ENCODE data around the gene NT5DC1.

Gene NT5DC1

GRCh38 chr6:116145803-116146675, 45.4 kb downstream of the NT5DC1 start:
- DNase-seq: no peak

GRCh38 chr6:116152620-116153019, 52.0 kb downstream of the NT5DC1 start:
- no peak for DNase-seq

DNA sequence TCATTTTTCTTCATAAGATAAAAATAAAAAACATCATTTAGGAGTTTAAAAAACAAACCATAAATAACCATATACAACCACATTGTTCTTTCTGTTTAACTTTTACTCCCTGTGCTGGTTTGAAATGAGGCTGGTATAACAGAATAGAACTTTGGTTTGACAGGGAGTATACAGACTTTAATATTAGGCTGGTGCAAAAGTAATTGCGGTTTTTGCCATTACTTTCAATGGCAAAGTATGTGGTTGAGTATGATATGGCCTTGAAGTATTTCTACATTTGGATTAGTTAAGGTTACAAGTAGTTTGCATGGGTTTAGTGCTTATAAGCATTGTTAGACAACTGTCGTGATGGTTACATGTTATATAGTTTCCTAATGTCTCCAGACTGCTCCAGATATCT, 54.2 kb downstream of the NT5DC1 start:
- DNase-seq: no peak

- DNase-seq: no peak
These were observed 56.0 kb downstream of the NT5DC1 start for GRCh38 chr6:116156405-116157326.

- DNase-seq: no peak
These were observed 56.7 kb downstream of the NT5DC1 start for GRCh38 chr6:116157391-116157790.

DNA sequence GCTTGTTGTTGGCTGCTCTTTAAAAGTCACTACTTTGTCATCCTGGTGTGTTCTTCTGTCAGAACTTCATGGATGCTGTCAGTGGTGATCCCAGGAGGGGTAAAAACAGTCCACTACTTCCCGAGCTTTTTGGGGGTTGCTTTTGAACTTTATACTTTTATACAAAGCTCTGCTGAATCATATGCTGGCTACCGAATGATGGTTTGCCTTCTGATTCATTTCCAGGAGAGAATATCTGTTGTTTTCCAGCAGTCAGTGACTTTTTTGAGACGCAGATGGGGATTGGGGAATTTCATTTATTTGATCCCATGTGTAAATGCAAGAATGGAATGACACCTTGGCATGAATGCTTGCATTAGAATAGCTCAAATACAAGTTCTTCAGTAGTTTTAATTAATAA, 58.0 kb downstream of the NT5DC1 start:
- no peak for DNase-seq

- no peak for DNase-seq
These were observed 59.3 kb downstream of the NT5DC1 start for GRCh38 chr6:116159782-116160524.

DNA sequence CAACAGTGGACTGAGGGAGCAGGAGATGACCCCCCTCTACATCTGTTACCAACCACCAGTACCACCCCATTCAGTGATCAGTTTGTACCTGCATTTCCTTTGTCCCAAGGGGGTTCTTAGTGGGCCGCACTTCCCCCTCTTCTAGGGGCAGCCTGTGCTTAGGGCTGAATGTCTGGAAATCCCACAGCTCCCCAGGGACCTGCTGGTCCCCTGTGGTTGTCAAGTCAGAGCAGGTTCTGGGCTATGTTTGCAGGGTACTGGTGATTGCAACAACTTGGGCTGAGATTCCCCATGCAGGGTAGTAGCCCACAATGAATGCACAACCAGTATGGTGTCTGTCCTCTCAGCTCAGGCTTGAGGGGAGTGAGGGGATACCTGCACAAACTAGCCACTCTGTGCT, 64.9 kb downstream of the NT5DC1 start:
- DNase-seq: no peak

DNA sequence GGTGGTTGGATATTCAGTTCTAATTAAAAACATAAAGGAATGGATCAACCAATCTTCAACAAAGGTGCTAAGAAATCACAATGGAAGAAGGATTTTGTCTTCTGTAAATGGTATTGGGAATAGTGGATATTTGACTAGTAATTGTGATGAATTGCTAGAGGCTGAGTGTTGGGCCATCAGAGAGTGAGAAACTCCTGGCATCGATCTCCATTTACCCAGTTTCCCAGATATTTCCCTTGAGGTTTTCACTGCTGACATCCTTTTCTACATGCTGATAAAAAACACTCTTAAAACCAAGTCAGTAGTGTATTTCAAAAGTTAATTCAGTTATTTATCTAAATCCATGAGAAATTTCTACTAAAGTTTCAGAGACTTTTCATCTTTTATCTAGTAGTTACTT, 65.7 kb downstream of the NT5DC1 start:
- no peak for DNase-seq

DNA sequence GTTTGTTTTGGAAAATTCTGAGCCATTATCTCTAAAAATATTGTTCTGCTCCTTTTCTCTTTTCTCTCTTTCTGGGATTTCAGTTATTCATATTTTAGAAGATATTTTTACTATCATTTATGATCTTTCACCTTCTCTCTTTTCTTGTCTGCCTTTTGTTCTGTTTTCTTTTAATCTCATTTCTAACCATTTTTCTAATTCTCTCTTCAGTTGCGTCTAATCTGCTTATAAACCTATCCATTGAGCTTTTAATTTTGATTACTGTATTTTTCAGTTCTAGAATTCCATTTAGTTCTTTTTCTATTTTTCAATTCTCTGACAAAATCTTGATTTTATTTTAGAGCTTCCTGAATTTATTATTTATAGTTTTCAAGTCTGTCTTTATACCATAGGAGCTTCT, 67.5 kb downstream of the NT5DC1 start:
- DNase-seq: no peak

- DNase-seq: no peak
These were observed 69.2 kb downstream of the NT5DC1 start for GRCh38 chr6:116169880-116170279.

DNA sequence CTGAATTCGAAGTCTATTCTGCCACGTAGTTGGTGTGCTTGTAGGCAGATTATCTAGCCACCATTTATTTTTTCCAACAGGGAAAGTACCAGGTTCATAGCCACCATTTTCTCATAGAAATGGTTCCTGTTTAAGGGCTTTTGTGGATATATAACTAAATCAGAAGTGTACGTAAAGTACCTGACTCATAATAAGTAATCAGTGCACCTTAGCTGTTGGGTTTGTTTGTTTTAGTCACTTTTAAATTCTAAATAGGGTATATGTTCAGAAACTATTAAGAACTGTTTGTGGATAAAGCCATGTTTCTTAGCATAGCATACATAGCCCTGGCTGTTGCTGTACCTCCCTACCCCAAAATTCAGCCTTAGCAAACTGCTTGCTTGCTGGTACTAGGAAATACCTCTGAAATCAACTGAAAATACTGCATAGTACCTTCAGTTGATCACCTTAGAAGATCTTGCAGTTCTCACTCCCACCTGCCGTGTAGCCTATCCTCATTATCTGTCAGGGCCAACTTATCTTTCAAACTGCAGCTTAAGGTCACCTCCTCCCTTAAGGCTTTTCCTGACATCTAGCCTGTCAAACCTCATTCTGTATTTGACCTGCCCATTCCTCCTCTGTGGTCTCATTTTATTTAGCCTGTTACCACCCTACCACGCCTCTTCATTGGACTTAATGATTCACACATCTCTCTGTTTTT, 69.9 kb downstream of the NT5DC1 start:
- DNase-seq: no peak

DNA sequence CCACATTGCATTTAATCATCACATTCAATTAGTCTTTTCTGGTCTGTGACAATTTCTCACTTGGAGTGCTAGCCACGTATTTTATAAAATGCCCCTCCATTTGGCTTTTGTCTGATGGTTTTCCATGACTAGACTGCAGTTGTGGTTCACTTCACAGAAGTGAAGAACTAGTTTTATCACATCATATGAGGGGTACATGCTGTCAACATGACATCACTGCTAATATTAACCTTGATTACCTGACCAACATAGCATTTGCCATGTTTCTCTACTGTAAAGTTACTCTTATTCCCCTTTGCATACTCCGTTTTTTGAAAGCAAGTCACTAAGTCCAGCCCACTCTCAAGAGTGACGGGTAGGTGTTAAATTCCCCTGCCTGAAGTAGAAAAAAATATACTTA, 73.3 kb downstream of the NT5DC1 start:
- DNase-seq: no peak

DNA sequence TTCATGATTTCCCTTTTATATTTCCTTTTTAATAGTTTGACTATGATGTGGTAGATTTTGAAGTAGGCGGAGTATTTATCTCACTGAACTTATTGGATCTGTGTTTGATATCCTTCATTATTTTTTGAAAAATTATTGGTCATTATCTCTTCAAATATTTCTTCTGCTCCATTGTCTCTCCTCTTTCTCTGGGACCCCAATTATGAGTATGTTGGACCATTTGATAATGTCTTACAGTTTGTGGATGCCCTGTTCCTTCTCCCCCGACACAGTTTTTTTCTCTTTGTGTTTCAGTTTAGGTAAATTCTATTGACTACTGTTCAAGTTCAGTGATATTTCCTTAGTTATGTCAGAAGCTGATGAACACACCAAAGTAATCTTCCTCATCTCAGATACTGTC, 74.7 kb downstream of the NT5DC1 start:
- DNase-seq: no peak

GRCh38 chr6:116176596-116176995, 75.9 kb downstream of the NT5DC1 start:
- no peak for DNase-seq

DNA sequence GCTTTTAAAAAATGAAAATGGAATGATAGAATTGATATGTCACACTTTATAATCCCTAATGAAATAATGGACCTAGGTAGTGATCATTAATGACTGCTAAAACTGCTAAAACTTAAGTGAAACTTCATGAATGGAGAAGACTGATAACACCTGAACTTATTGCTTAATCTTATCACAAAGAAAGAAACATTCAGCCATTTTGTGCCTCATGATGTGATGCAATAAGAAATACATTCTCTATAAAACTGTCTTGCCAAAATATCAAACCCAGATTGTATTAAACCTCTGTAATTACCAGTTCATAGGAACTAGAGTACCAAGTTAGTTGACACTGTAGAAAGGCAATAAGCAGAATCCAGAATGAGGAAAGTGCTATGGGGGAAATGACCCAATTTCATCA, 79.7 kb downstream of the NT5DC1 start:
- no peak for DNase-seq

DNA sequence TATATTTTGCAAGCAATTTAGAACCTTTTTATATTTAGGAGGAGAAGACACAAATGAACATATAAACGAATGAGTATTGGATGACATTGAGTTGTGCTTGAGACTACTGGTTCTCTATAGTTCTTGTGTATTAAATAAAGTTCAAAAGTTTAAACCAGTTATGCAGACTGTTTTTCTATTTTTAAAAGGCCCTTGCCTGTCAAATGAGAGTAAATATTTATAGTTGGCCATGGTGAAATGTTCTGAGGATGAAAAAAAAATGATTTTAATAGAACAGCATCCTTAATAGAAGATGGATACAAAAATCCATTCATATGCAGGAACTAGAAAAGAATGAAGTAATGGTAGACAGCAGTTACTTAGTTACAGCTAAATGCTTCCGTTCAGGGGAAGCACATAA, 88.8 kb downstream of the NT5DC1 start:
- no peak for DNase-seq

DNA sequence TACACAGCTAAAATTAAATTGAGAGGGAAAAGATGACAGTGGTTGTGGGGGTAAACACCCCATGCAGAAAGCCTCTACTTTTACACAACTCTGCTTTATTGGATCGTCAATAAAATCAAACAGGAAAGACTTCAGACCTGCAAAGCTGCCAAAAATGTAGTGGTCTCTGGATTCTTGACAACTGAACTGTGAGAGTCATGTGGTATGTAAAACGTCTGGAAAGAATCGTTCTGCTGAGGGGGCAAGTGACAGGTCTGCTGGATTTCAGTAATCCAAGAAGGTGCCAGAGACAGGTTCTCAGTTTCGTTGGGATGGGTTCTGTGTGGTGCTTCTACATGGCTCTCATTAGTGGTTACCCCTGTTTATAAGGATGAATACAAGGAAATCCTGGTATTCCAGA, 89.9 kb downstream of the NT5DC1 start:
- no peak for DNase-seq

- DNase-seq: no peak
These were observed 91.2 kb downstream of the NT5DC1 start for GRCh38 chr6:116191881-116192280.

GRCh38 chr6:116192786-116193185, 92.1 kb downstream of the NT5DC1 start:
- no peak for DNase-seq

- no peak for DNase-seq
These were observed 96.2 kb downstream of the NT5DC1 start for GRCh38 chr6:116196841-116197240.

GRCh38 chr6:116200619-116201249, 100.1 kb downstream of the NT5DC1 start:
- no peak for DNase-seq
